Stimulated activated CD8-positive, alpha-beta memory T cell treated with anti-CD3 and anti-CD28 coated beads, Interleukin-4, amount 100 ng/mL, for 4 hours (primary cell): ENCODE data around the gene CECR2.
"Not testable (repeated sequence)": the region's sequence is repeated elsewhere in the genome, so short reads cannot be mapped to it uniquely, and the experiment has no call there.

ENCODE experiments used
- DNase-seq, 2 donors: peaks; one replicate each; pipeline ENCODE4 v3.0.0-alpha.2; 2020; ENCODE audit warnings: low read depth in 2 of 2, low spot score in 1 of 2

Gene CECR2

GRCh38 chr22:17566016-17566687 lies 196.9 kb downstream of the CECR2 start:
- not testable (repeated sequence) for DNase-seq

GRCh38 chr22:17566776-17567175 lies 197.5 kb downstream of the CECR2 start:
- no peak for DNase-seq

GRCh38 chr22:17569971-17570511 lies 200.8 kb downstream of the CECR2 start:
- DNase-seq = no peak

GRCh38 chr22:17570851-17571631 lies 201.8 kb downstream of the CECR2 start:
- no peak for DNase-seq

- no peak for DNase-seq
Measured at GRCh38 chr22:17575151-17575550, 205.9 kb downstream of the CECR2 start.

GRCh38 chr22:17575681-17576080 lies 206.4 kb downstream of the CECR2 start:
- DNase-seq = no peak

GRCh38 chr22:17576470-17576869 lies 207.2 kb downstream of the CECR2 start:
- DNase-seq = no peak

GRCh38 chr22:17578136-17578754 lies 209.0 kb downstream of the CECR2 start:
- DNase-seq = no peak

GRCh38 chr22:17579535-17579981 lies 210.3 kb downstream of the CECR2 start:
- no peak for DNase-seq

- no peak for DNase-seq
Measured at GRCh38 chr22:17580441-17581031, 211.3 kb downstream of the CECR2 start.

- DNase-seq = no peak
Measured at GRCh38 chr22:17581056-17581455, 211.8 kb downstream of the CECR2 start.

- no peak for DNase-seq
Measured at GRCh38 chr22:17581631-17582030, 212.4 kb downstream of the CECR2 start.

- no peak for DNase-seq
Measured at GRCh38 chr22:17583151-17583550, 213.9 kb downstream of the CECR2 start.

- no peak for DNase-seq
Measured at GRCh38 chr22:17586831-17587440, 217.7 kb downstream of the CECR2 start.

- DNase-seq = no peak
Measured at GRCh38 chr22:17587629-17588028, 218.4 kb downstream of the CECR2 start.

- DNase-seq = no peak
Measured at GRCh38 chr22:17588606-17589005, 219.3 kb downstream of the CECR2 start.

- DNase-seq = no peak
Measured at GRCh38 chr22:17589810-17590375, 220.6 kb downstream of the CECR2 start.

- no peak for DNase-seq
Measured at GRCh38 chr22:17590586-17590985, 221.3 kb downstream of the CECR2 start.

GRCh38 chr22:17592201-17592600 lies 222.9 kb downstream of the CECR2 start:
- DNase-seq = no peak

- DNase-seq = no peak
Measured at GRCh38 chr22:17596226-17596625, 227.0 kb downstream of the CECR2 start.

GRCh38 chr22:17597217-17597616 lies 228.0 kb downstream of the CECR2 start:
- no peak for DNase-seq
